IMR-90 (cell line): ENCODE data around the gene ETV7. TPM values are rescaled to one million over a fixed set of nuclear protein-coding genes. Genes with fewer than 3 reads are reported as not detected.
"Not testable (repeated sequence)": the region's sequence is repeated elsewhere in the genome, so short reads cannot be mapped to it uniquely, and the experiment has no call there.

Experiments used
- ATAC-seq: fragments of 200-7000 bp; cut with Tn5 transposase; 2 replicates; pipeline ENCODE4 v1.9.1; 2020; ENCODE audit warnings: low read depth, mild to moderate bottlenecking, moderate library complexity
- BruUV-seq: library from RNA; stranded (reverse); fragments of 400-500 nt; replicated peaks from 2 replicates; lab custom pipeline; 2021; lab: Mats Ljungman, UMichigan
- CTCF ChIA-PET: fragments of 300-600 bp; formaldehyde crosslinking; extraction: SDS; loops from one replicate; lab custom pipeline; 2021; ENCODE audit warnings: antibody characterized with exemption; lab: Yijun Ruan, JAX
- POLR2A ChIA-PET: fragments of 300-600 bp; sonication (Branson Sonifier 250); formaldehyde crosslinking; loops from one replicate; lab custom pipeline; 2022; ENCODE audit warnings: antibody characterized with exemption; ENCODE audit not compliant: unreplicated experiment; lab: Charles Lee
- DNase-seq: peaks from one replicate; pipeline ENCODE4 v3.0.0; 2013
- H2AFZ ChIP-seq: replicated peaks from 2 replicates; pipeline ENCODE3; 2013; ENCODE audit warnings: low read length, mild to moderate bottlenecking; ENCODE audit not compliant: poor library complexity
- H2AK5ac ChIP-seq: 2 replicates; pipeline ENCODE4 v1.6.1; 2013; ENCODE audit warnings: low read depth, low read length, inconsistent platforms
- H2AK9ac ChIP-seq: replicated peaks from 2 replicates; pipeline ENCODE3; 2013; ENCODE audit warnings: mild to moderate bottlenecking, low read depth, low read length, moderate library complexity; ENCODE audit not compliant: poor library complexity
- H2BK120ac ChIP-seq: 2 replicates; pipeline ENCODE4 v1.6.1; 2013; ENCODE audit warnings: low read depth, low read length, inconsistent platforms
- H2BK15ac ChIP-seq: 3 replicates; pipeline ENCODE4 v1.6.1; 2013; ENCODE audit warnings: low read depth, low read length, inconsistent platforms
- H2BK20ac ChIP-seq: 2 replicates; pipeline ENCODE4 v1.6.1; 2013; ENCODE audit warnings: low read depth, mild to moderate bottlenecking, inconsistent platforms, low read length, moderate library complexity
- H2BK5ac ChIP-seq: 2 replicates; pipeline ENCODE4 v1.6.1; 2013; ENCODE audit warnings: mild to moderate bottlenecking, low read depth, low read length, inconsistent platforms; ENCODE audit not compliant: poor library complexity, severe bottlenecking
- H3K14ac ChIP-seq: replicated peaks from 2 replicates; pipeline ENCODE4 v1.6.1; 2013; ENCODE audit warnings: low read depth, low read length, inconsistent platforms
- H3K18ac ChIP-seq: 2 replicates; pipeline ENCODE4 v1.6.1; 2013; ENCODE audit warnings: low read depth, low read length, control low read depth
- H3K23ac ChIP-seq: 2 replicates; pipeline ENCODE4 v1.6.1; 2013; ENCODE audit warnings: low read depth, low read length, inconsistent platforms
- H3K27ac ChIP-seq: 2 replicates; pipeline ENCODE4 v1.5.1; 2013; ENCODE audit warnings: mild to moderate bottlenecking, control low read depth, low read length; ENCODE audit not compliant: insufficient read depth
- H3K27me3 ChIP-seq: 2 replicates; pipeline ENCODE4 v1.6.1; 2013; ENCODE audit warnings: low read length; ENCODE audit not compliant: control insufficient read depth, insufficient read depth
- H3K36me3 ChIP-seq: 2 replicates; pipeline ENCODE4 v1.6.1; 2013; ENCODE audit warnings: low read length, mixed read lengths; ENCODE audit not compliant: control insufficient read depth, insufficient read depth
- H3K4ac ChIP-seq: 2 replicates; pipeline ENCODE4 v1.6.1; 2013; ENCODE audit warnings: low read depth, low read length, inconsistent platforms
- H3K4me1 ChIP-seq: 2 replicates; pipeline ENCODE4 v1.6.1; 2013; ENCODE audit warnings: low read length, mixed read lengths; ENCODE audit not compliant: control insufficient read depth, insufficient read depth
- H3K4me2 ChIP-seq: 2 replicates; pipeline ENCODE4 v1.6.1; 2013; ENCODE audit warnings: low read depth, mild to moderate bottlenecking, control low read depth, low read length, moderate library complexity
- H3K4me3 ChIP-seq: 2 replicates; pipeline ENCODE4 v1.5.1; 2013; ENCODE audit warnings: low read depth, mild to moderate bottlenecking, control low read depth, low read length, moderate library complexity; ENCODE audit not compliant: insufficient read depth
- H3K56ac ChIP-seq: 2 replicates; pipeline ENCODE4 v1.6.1; 2013; ENCODE audit warnings: low read length, inconsistent platforms; ENCODE audit not compliant: insufficient read depth; ENCODE audit errors: extremely low read depth
- H3K79me1 ChIP-seq, 2 experiments: 2 replicates each; pipeline ENCODE4 v1.6.1; 2013; ENCODE audit warnings: low read length in 2 of 2, inconsistent platforms in 1 of 2, low read depth in 1 of 2
- H3K9ac ChIP-seq: 2 replicates; pipeline ENCODE4 v1.6.1; 2013; ENCODE audit warnings: low read depth, low read length, control low read depth
- H3K9me1 ChIP-seq: 2 replicates; pipeline ENCODE4 v1.6.1; 2013; ENCODE audit warnings: low read length, inconsistent platforms; ENCODE audit not compliant: insufficient read depth
- H3K9me3 ChIP-seq: 2 replicates; pipeline ENCODE4 v1.6.1; 2013; ENCODE audit warnings: low read length; ENCODE audit not compliant: control insufficient read depth, insufficient read depth
- H4K20me1 ChIP-seq: 2 replicates; pipeline ENCODE4 v1.6.1; 2013; ENCODE audit warnings: low read length, inconsistent platforms; ENCODE audit not compliant: insufficient read depth
- H4K5ac ChIP-seq: 2 replicates; pipeline ENCODE4 v1.6.1; 2013; ENCODE audit warnings: mild to moderate bottlenecking, low read depth, low read length, control low read depth
- H4K8ac ChIP-seq, 2 experiments: 2 replicates each; pipeline ENCODE4 v1.6.1; 2013; ENCODE audit warnings: low read depth in 2 of 2, low read length in 2 of 2, control low read depth in 1 of 2, inconsistent platforms in 1 of 2
- H4K91ac ChIP-seq: 2 replicates; pipeline ENCODE4 v1.6.1; 2013; ENCODE audit warnings: low read depth, low read length, inconsistent platforms; ENCODE audit not compliant: insufficient read depth
- CEBPB ChIP-seq: IDR thresholded peaks from 2 replicates; pipeline ENCODE4 v1.6.1; 2012; ENCODE audit warnings: low read depth, low read length, improper control_type of control experiment
- FOS ChIP-seq: fragments of 150-350 bp; IDR thresholded peaks from 2 replicates; pipeline ENCODE4 v1.6.1; 2016; ENCODE audit warnings: low read depth, low read length
- NFE2L2 ChIP-seq: fragments of 150-350 bp; IDR thresholded peaks from 2 replicates; pipeline ENCODE4 v1.6.1; 2016; ENCODE audit warnings: low read depth, mild to moderate bottlenecking, low read length
- RCOR1 ChIP-seq: IDR thresholded peaks from 2 replicates; pipeline ENCODE4 v1.6.1; 2012; ENCODE audit warnings: mild to moderate bottlenecking, low read length, improper control_type of control experiment; ENCODE audit not compliant: insufficient replicate concordance
- WGBS, 2 experiments: methylation state at CpG; one replicate each; pipeline versions ENCODE4 v1.1.5 to v1.1.7; 2013; ENCODE audit warnings: missing lambda C conversion rate in 2 of 2; ENCODE audit not compliant: insufficient read length in 1 of 2; ENCODE audit errors: extremely low coverage in 2 of 2; 5-methylcytosine and 5-hydroxymethylcytosine counted together
- dilution Hi-C: fragments of 300-500 bp; cut with HindIII; formaldehyde crosslinking; loops from one replicate; pipeline ENCODE4 v1.14.3; 2018; ENCODE audit warnings: low sequenced_read_pairs; ENCODE audit not compliant: unreplicated experiment
- in situ Hi-C: fragments of 300-500 bp; cut with MboI; formaldehyde crosslinking; loops from 3 replicates; pipeline ENCODE4 v1.14.3; 2019; ENCODE audit warnings: low sequenced_read_pairs, inconsistent platforms, mixed read lengths
- intact Hi-C: fragments of 100-400 bp; cut with micrococcal nuclease; formaldehyde crosslinking; loops from 2 replicates; pipeline ENCODE4 v1.10.0; 2022
- polyA plus RNA-seq, 3 experiments: library from polyadenylated mRNA; depleted of rRNA; stranded (reverse); fragments of >200 nt; gene quantifications; 2 replicates each; pipeline ENCODE4 v1.2.3, GENCODE V29; 2012; ENCODE audit warnings: low replicate concordance in 1 of 3
- total RNA-seq: library from RNA; depleted of rRNA; stranded (reverse); fragments of >200 nt; gene quantifications from 2 replicates; pipeline ENCODE4 v1.2.3, GENCODE V29; 2012

Gene ETV7
- total and polyA plus RNA-seq, 2 of the 4 experiments (the other 2 are of a cell fraction), result 0.17 to 0.18 TPM

- in situ Hi-C loops (no loop called here), dilution Hi-C loops (no loop called here), intact Hi-C loops (no loop called here)
- no peak overlapping the region for H3K9ac ChIP-seq
- ChIA-PET POLR2A (no interaction called here), CTCF (no interaction called here)
- no peak overlapping the region for H3K27ac ChIP-seq
- BruUV-seq, result no TSS peak
- no peak overlapping the region for H4K5ac ChIP-seq
- H3K4ac ChIP-seq, result no peak overlapping the region
- H3K4me3 ChIP-seq, result no peak overlapping the region
- no peak overlapping the region for H3K23ac ChIP-seq
- no peak overlapping the region for H2AK9ac ChIP-seq
- H3K79me1 ChIP-seq, result no peaks in the 10 kb centered on the region
- no peaks in the 10 kb centered on the region for H3K36me3 ChIP-seq
- TF ChIP-seq FOS (no peak), RCOR1 (no peak), NFE2L2 (no peak), CEBPB (no peak)
- WGBS, 2 experiments, result 94% methylated on average over 3 of the region's 19 CpGs; no CpG with 5 or more reads in 1 of the 2 experiments
- no peak overlapping the region for H3K4me2 ChIP-seq
- H3K9me3 ChIP-seq, result no peaks in the 10 kb centered on the region
- no peak overlapping the region for H4K91ac ChIP-seq
- H3K27me3 ChIP-seq, result peaks cover 3% of the 10 kb centered on the region; the same call in 1 of the 2 replicates
- H3K9me1 ChIP-seq, result 0 out of 2 replicates have a peak, but pooled peaks cover under 1% of the 10 kb centered on the region
- no peak overlapping the region for H3K18ac ChIP-seq
- H2AFZ ChIP-seq, result no peak overlapping the region
- no peaks in the 10 kb centered on the region for H4K20me1 ChIP-seq
- H3K14ac ChIP-seq, result no peak overlapping the region
- no peak overlapping the region for H2BK5ac ChIP-seq
- peaks cover 3% of the 10 kb centered on the region for H3K4me1 ChIP-seq
- no peak for ATAC-seq
- H3K56ac ChIP-seq, result no peak overlapping the region
- no peak overlapping the region for H2BK15ac ChIP-seq
- DNase-seq, result peak; percentile 53
- no peak overlapping the region for H2BK20ac ChIP-seq
- H2BK120ac ChIP-seq, result no peak overlapping the region
- H2AK5ac ChIP-seq, result no peak overlapping the region
- no peak overlapping the region for H4K8ac ChIP-seq
These were observed 22.6 kb downstream of the ETV7 start for GRCh38 chr6:36364669-36365479.

- H2AK9ac ChIP-seq, H4K8ac ChIP-seq, ATAC-seq, DNase-seq, H2BK120ac ChIP-seq, H3K56ac ChIP-seq, H3K4ac ChIP-seq, H4K5ac ChIP-seq, H2BK5ac ChIP-seq, H2BK15ac ChIP-seq, H2AK5ac ChIP-seq, H3K36me3 ChIP-seq, dilution Hi-C loops, H3K4me2 ChIP-seq, H2AFZ ChIP-seq, H3K4me1 ChIP-seq, POLR2A ChIA-PET, H3K79me1 ChIP-seq, H3K9me3 ChIP-seq, H3K4me3 ChIP-seq, H3K14ac ChIP-seq, H3K23ac ChIP-seq, CTCF ChIA-PET, H2BK20ac ChIP-seq, H3K9me1 ChIP-seq, H4K20me1 ChIP-seq, H3K18ac ChIP-seq, intact Hi-C loops, H4K91ac ChIP-seq, H3K27me3 ChIP-seq, BruUV-seq, H3K9ac ChIP-seq, H3K27ac ChIP-seq, in situ Hi-C loops: not testable (repeated sequence)
- WGBS, 2 experiments, result no CpG with 5 or more reads among the region's 34 CpGs
These were observed 23.3 kb downstream of the ETV7 start for GRCh38 chr6:36364061-36364635.
